HG03108 (cell line): ENCODE results near the gene BIRC3.
A peak's percentile ranks its signal among the peaks of the same experiment; 100 is the strongest.

Experiments used
- ATAC-seq: cut with Tn5 transposase; IDR thresholded peaks from one replicate; pipeline ENCODE4 v1.9.1; 2021; ENCODE audit warnings: moderate library complexity; ENCODE audit not compliant: unreplicated experiment

BIRC3 gene

GRCh38 chr11:102317099-102317767 is at the start of gene BIRC3:
BIRC3 (plus strand) TSS chr11:102317484; CDS start chr11:102324510, 7,026 bp downstream.
- ATAC-seq = peak; percentile 81

DNA sequence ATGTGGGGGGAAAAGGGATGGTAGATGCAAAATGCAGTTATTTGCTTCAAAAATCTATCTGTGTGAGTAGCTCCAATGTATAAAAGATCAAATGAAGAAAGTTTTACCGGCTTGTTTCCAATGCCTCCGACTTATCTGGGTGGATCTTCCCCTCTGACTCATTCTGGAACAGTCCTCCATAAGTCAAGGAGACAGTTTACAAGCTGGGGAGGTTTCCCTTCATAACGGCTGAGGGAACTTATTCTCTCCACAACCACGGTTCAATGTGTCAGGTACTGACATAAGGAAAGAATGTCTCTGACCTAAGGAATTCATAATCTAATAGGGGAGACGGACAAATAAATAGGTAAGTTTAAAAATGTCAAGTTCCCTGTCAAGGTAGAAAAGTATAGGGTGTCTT is 49.7 kb upstream of the BIRC3 start:
- no peak for ATAC-seq

DNA sequence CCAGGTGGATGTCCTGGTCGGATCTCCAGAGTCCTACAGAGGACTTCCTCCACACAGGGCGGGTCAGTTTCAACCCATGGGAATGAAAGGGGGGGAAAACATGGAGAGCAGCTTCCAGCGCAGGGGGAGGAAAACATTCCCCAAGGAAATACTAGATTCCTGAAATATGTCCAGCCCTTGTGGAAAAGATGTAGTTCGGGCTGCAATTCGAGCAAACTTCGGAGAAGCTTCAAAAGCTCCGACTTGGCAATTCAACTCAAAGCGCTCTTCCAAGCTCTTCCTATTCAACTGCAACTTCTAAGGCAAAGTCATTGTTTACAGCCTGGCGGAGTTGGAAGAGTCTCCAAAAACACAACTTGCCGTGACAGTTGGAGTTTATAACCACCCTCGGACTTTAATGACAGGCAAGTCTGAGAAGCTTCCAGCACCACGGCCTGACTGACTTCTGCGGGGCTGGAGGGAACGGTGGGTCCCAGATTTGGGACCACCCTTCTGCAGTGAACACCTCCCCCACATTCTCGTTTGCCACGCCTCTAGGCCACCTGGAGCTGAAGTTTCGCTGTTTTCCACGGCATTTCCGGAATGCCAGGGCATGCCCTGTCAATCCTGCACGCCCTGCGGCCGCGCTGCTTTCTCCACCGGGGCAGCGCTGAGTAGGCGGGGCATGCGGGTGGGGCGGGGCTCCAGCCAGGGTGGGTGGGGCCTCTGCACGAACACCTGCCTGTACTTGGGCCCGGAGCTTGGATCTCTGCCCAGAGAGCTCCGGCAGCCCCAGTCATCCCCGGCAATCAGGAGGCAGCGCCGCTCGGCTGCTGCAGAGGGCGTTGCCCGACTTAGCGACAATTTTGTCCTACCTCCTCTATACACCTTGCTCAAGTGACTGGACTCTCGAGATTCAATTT is 49.0 kb upstream of the BIRC3 start:
- peak; percentile 95 for ATAC-seq

DNA sequence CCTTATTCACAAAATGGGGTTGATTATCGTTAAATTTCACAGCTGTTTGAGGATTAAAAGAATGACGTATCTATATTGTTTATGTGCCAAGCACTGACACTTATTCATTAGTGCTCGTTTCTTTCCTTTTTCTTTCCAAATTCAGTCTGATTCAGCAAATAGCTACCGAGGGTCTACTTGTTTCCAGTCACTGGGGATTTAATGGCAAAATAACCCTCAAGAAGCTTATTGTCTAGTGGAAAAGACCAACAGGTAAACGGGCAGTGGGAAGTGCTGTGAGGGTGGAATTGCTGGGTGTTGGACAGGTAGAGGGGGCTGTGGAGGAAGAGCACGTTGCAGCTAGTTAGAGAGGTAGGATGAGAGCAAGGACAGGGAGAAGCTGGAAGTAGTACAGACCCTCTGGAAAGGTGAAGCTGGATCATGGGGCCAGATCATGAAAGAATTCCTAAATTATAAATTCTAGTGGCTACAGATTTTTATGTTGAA is 48.3 kb upstream of the BIRC3 start:
- ATAC-seq = no peak

- no peak for ATAC-seq
Observed at GRCh38 chr11:102269927-102270326, 47.4 kb upstream of the BIRC3 start.

- no peak for ATAC-seq
Observed at GRCh38 chr11:102272047-102272824, 45.0 kb upstream of the BIRC3 start.

GRCh38 chr11:102274628-102275027 is 42.7 kb upstream of the BIRC3 start:
- ATAC-seq = no peak

GRCh38 chr11:102276362-102276761 is 40.9 kb upstream of the BIRC3 start:
- ATAC-seq = no peak

DNA sequence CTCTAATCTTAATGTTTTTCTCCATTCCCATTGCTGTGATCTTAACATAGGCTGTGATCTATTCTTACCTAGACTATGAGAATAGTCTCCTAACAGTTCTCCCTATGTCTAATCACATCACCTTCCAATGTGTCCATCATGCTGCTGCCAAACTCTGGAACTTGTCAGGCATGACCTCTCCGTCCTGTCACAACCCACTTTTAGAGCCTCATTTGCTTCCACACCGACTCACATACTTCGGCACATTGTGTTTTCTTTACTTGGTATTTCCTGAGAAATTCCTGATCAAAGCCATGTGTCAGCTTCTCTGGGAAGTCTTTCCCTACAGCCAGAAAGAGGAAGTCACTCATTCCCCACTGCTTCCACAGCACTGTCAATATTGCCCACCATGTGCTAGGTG is 40.5 kb upstream of the BIRC3 start:
- no peak for ATAC-seq

DNA sequence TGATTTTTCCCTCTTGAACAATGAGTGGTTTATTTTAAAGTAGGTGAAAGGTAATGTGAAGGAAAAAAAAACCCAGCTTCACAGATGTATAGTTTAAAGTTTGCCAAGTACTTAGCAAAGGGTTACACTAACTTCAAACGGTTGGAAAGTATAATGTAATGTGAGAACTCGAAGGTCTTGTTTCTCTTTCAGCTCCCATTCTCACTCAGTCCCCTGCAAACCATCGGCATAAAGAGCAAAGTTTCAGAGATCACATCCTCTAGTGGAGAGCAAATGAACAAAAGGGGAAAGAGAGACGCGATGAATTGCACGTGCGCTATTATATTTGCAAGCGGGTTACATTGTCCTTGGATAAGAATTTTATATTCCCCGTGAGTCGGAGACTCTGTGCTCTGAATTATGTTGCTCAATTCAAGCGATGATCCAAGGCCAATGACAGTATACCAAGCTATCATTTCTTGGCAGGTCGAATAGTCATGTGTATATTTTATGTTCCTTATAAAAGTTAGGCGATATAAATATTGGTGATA is 37.6 kb upstream of the BIRC3 start:
- ATAC-seq = peak; percentile 95

GRCh38 chr11:102280245-102280833 is 36.9 kb upstream of the BIRC3 start:
- no peak for ATAC-seq

DNA sequence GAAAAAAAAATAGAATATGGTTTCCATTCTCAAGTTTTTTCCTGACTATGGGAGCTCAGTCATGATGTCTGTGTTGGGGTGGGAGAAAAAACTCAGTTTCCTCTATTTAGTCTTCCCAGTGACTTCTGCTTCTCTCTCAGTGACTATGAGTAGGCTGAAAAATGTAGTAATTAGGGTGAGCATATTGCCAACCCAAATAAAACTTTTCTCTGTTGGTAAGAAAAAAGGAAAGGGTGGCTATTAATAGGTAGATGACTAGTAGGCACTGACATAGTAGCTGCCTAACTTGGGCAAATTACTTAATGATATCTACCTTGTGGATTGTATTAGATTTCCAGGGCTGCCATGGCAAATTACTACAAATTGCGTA is 34.2 kb upstream of the BIRC3 start:
- no peak for ATAC-seq

- ATAC-seq = no peak
Observed at GRCh38 chr11:102284008-102284407, 33.3 kb upstream of the BIRC3 start.

- no peak for ATAC-seq
Observed at GRCh38 chr11:102286292-102286691, 31.0 kb upstream of the BIRC3 start.

- ATAC-seq = peak; percentile 84
Observed at GRCh38 chr11:102287964-102288724, 29.1 kb upstream of the BIRC3 start.

- ATAC-seq = no peak
Observed at GRCh38 chr11:102288725-102289083, 28.6 kb upstream of the BIRC3 start.

GRCh38 chr11:102289592-102289991 is 27.7 kb upstream of the BIRC3 start:
- ATAC-seq = no peak

- ATAC-seq = no peak
Observed at GRCh38 chr11:102291831-102292230, 25.5 kb upstream of the BIRC3 start.

GRCh38 chr11:102292933-102293332 is 24.4 kb upstream of the BIRC3 start:
- ATAC-seq = no peak
